DND-41 (cell line): ENCODE data around the gene GPC6.

ENCODE experiments used
- ATAC-seq: fragments of 200-7000 bp; cut with Tn5 transposase; 3 replicates; pipeline ENCODE4 v1.9.1; 2021; ENCODE audit warnings: low read depth; ENCODE audit not compliant: insufficient read depth
- DNase-seq: peaks from one replicate; pipeline ENCODE4 v3.0.0-alpha.2; 2020
- H2AFZ ChIP-seq: 2 replicates; pipeline ENCODE4 v1.6.0; 2012; ENCODE audit warnings: low read depth, low read length
- H3K27ac ChIP-seq: 2 replicates; pipeline ENCODE4 v1.5.1; 2012; ENCODE audit warnings: low read length, inconsistent platforms
- H3K27me3 ChIP-seq: fragments of 200-600 bp; sonication (generic); 2 replicates; pipeline ENCODE4 v1.6.0; 2012; ENCODE audit warnings: low read length, mild to moderate bottlenecking, inconsistent platforms; ENCODE audit not compliant: insufficient read depth, poor library complexity
- H3K36me3 ChIP-seq: 2 replicates; pipeline ENCODE4 v1.5.1; 2012; ENCODE audit warnings: low read length, inconsistent platforms; ENCODE audit not compliant: insufficient read depth
- H3K4me1 ChIP-seq: 2 replicates; pipeline ENCODE4 v1.5.1; 2012; ENCODE audit warnings: mild to moderate bottlenecking, low read length; ENCODE audit not compliant: insufficient read depth
- H3K4me2 ChIP-seq: 2 replicates; pipeline ENCODE4 v1.6.0; 2012; ENCODE audit warnings: mild to moderate bottlenecking, moderate library complexity, low read length, inconsistent platforms; ENCODE audit not compliant: insufficient read depth
- H3K4me3 ChIP-seq, 2 experiments: fragments of 200-600 bp in 1 of 2; shearing (Covaris generic) in 1 of 2; 2 replicates each; pipeline ENCODE4 v1.5.1; 2012 to 2016; ENCODE audit warnings: inconsistent platforms in 2 of 2, low read length in 2 of 2, mild to moderate bottlenecking in 2 of 2, low read depth in 1 of 2, moderate library complexity in 1 of 2
- H3K79me2 ChIP-seq: 2 replicates; pipeline ENCODE4 v1.6.0; 2012; ENCODE audit warnings: low read length, inconsistent platforms; ENCODE audit not compliant: insufficient read depth
- H3K9ac ChIP-seq: 2 replicates; pipeline ENCODE4 v1.6.0; 2012; ENCODE audit warnings: low read depth, mild to moderate bottlenecking, inconsistent platforms, low read length, moderate library complexity
- H3K9me3 ChIP-seq: 2 replicates; pipeline ENCODE4 v1.5.1; 2012; ENCODE audit warnings: low read length, moderate library complexity, mild to moderate bottlenecking, inconsistent platforms; ENCODE audit not compliant: insufficient read depth, severe bottlenecking
- H4K20me1 ChIP-seq: 2 replicates; pipeline ENCODE4 v1.6.0; 2012; ENCODE audit warnings: low read length; ENCODE audit not compliant: insufficient read depth
- EZH2 ChIP-seq: IDR thresholded peaks from 3 replicates; pipeline ENCODE4 v1.6.1; 2012; ENCODE audit warnings: borderline replicate concordance, low read depth, mild to moderate bottlenecking, moderate library complexity, low read length, inconsistent platforms; ENCODE audit not compliant: severe bottlenecking
- TF ChIP-seq, protein P1 (sequence below): IDR thresholded peaks from 2 replicates; pipeline ENCODE4 v1.5.1; 2012; ENCODE audit warnings: borderline replicate concordance, low read length, moderate library complexity, mild to moderate bottlenecking; ENCODE audit not compliant: poor library complexity, severe bottlenecking; ENCODE audit errors: extremely low read depth

GPC6 gene

DNA sequence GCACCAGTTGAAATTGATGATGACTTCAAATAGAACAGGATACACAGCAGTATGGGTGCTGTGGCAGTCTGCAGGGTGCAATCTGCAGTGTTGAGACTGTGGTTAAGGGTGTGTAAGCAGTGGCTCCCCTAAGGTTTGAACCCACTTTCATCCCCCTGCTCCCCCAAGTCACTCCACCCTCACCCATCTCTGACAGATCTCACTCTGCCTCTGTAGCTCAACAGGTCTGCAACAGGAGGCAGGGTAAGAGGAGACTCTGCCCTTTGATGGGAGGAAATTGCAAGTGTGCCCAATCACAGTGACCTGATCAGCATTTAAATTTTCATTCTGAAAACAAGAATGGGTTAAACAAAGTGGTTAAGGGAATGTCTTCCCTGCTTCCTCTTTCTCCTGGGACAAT, 1160.4 kb downstream of the GPC6 start:
- Histone ChIP-seq H3K4me2 (no peak overlapping the region), H3K27ac (no peak overlapping the region), H3K9me3 (no peaks in the 10 kb centered on the region), H3K79me2 (no peaks in the 10 kb centered on the region), H2AFZ (no peak overlapping the region), H3K9ac (no peak overlapping the region), H3K4me3 (no peak overlapping the region), H3K4me1 (no peaks in the 10 kb centered on the region), H4K20me1 (no peaks in the 10 kb centered on the region), H3K27me3 (peaks cover 8% of the 10 kb centered on the region), H3K36me3 (no peaks in the 10 kb centered on the region)
- TF ChIP-seq EZH2 = no peak
- TF ChIP-seq, protein P1, sequence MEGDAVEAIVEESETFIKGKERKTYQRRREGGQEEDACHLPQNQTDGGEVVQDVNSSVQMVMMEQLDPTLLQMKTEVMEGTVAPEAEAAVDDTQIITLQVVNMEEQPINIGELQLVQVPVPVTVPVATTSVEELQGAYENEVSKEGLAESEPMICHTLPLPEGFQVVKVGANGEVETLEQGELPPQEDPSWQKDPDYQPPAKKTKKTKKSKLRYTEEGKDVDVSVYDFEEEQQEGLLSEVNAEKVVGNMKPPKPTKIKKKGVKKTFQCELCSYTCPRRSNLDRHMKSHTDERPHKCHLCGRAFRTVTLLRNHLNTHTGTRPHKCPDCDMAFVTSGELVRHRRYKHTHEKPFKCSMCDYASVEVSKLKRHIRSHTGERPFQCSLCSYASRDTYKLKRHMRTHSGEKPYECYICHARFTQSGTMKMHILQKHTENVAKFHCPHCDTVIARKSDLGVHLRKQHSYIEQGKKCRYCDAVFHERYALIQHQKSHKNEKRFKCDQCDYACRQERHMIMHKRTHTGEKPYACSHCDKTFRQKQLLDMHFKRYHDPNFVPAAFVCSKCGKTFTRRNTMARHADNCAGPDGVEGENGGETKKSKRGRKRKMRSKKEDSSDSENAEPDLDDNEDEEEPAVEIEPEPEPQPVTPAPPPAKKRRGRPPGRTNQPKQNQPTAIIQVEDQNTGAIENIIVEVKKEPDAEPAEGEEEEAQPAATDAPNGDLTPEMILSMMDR = no peak
- no peak for DNase-seq
- ATAC-seq = no peak

DNA sequence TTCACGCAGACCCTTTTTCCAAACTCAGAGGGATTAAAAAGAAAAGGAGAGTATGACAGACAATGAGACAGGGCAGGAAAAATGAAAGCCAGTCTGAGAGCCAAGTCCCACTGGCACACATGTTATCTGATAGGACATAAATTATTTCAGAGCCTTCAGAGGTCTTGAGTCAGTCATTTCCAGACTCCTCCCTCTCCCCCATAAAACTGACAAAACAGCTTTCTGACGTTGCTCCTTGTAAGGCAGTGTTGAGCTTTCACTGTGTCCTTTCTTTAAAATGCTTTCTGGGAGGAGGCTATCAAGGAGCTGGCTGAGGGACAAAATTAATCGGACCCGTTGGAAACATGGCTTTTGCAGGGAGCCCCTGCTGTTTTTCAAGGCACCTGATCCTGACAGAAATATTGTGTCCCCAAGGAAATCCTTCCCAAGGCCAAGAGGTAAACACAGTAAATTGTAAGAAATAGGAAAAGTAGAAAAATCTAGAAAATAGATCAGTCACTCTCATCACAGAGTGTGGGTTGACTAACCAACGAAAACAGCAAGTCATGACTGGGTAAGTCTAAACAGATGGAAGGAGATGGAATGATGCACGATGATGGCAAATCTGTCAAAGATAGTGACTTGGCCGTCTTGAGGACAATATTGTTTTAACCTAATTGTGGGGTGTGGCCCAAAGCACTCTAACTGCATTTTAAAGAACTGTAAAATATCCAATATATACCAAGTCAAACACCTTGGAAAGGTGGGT, 1163.2 kb downstream of the GPC6 start:
- Histone ChIP-seq H3K9me3 (no peaks in the 10 kb centered on the region), H3K4me2 (no peak overlapping the region), H3K36me3 (no peaks in the 10 kb centered on the region), H3K4me1 (no peaks in the 10 kb centered on the region), H3K9ac (no peak overlapping the region), H4K20me1 (no peaks in the 10 kb centered on the region), H3K27me3 (peaks cover 8% of the 10 kb centered on the region), H2AFZ (no peak overlapping the region), H3K4me3 (no peak overlapping the region), H3K79me2 (no peaks in the 10 kb centered on the region), H3K27ac (no peak overlapping the region)
- TF ChIP-seq, protein P1 = no peak
- no peak for TF ChIP-seq EZH2
- ATAC-seq (no peak), DNase-seq (no peak)

- Histone ChIP-seq H3K9me3 (no peaks in the 10 kb centered on the region), H3K27ac (no peak overlapping the region), H3K36me3 (no peaks in the 10 kb centered on the region), H2AFZ (no peak overlapping the region), H3K4me3 (no peak overlapping the region), H4K20me1 (no peaks in the 10 kb centered on the region), H3K4me1 (no peaks in the 10 kb centered on the region), H3K9ac (no peak overlapping the region), H3K4me2 (no peak overlapping the region), H3K27me3 (peaks cover 8% of the 10 kb centered on the region), H3K79me2 (no peaks in the 10 kb centered on the region)
- no peak for ATAC-seq
- TF ChIP-seq, protein P1 = no peak
- no peak for TF ChIP-seq EZH2
- DNase-seq = no peak
Observed at GRCh38 chr13:94390881-94391280, 1164.3 kb downstream of the GPC6 start.

- no peaks in the 10 kb centered on the region for H4K20me1 ChIP-seq
- H3K4me2 ChIP-seq = no peak overlapping the region
- peaks cover 7% of the 10 kb centered on the region for H3K27me3 ChIP-seq
- H3K9ac ChIP-seq = no peak overlapping the region
- no peak for TF ChIP-seq EZH2
- TF ChIP-seq, protein P1 = no peak
- no peaks in the 10 kb centered on the region for H3K4me1 ChIP-seq
- no peak overlapping the region for H2AFZ ChIP-seq
- no peaks in the 10 kb centered on the region for H3K79me2 ChIP-seq
- DNase-seq (no peak), ATAC-seq (no peak)
- no peaks in the 10 kb centered on the region for H3K9me3 ChIP-seq
- no peak overlapping the region for H3K4me3 ChIP-seq
- no peak overlapping the region for H3K27ac ChIP-seq
- H3K36me3 ChIP-seq = no peaks in the 10 kb centered on the region
Observed at GRCh38 chr13:94394723-94395122, 1168.1 kb downstream of the GPC6 start.
